OCI-LY3 (cell line): ENCODE data around the gene OR8D4.
"Not testable (repeated sequence)": the region's sequence is repeated elsewhere in the genome, so short reads cannot be mapped to it uniquely, and the experiment has no call there.

Experiments used
- H2AFZ ChIP-seq: fragments of 200-600, 300-600 bp; shearing (Covaris generic); 2 replicates; pipeline ENCODE4 v1.6.0; 2014; ENCODE audit warnings: antibody characterized with exemption, low read depth, low read length
- H3K27ac ChIP-seq: fragments of 200-600, 300-600 bp; sonication (generic); 2 replicates; pipeline ENCODE4 v1.5.1; 2014; ENCODE audit warnings: mild to moderate bottlenecking, low read length, moderate library complexity, mixed read lengths
- H3K27me3 ChIP-seq: fragments of 200-600, 300-600 bp; sonication (generic); 2 replicates; pipeline ENCODE4 v1.6.1; 2014; ENCODE audit warnings: low read depth, low read length, mixed read lengths
- H3K36me3 ChIP-seq: fragments of 200-600, 300-600 bp; sonication (generic); replicated peaks from 2 replicates; pipeline ENCODE3; 2014; ENCODE audit warnings: low read depth, low read length, mixed read lengths
- H3K4me1 ChIP-seq: fragments of 300-600, 200-600 bp; sonication (generic); 2 replicates; pipeline ENCODE4 v1.6.1; 2014; ENCODE audit warnings: low read length, mixed read lengths
- H3K4me2 ChIP-seq: fragments of 200-600, 300-600 bp; sonication (generic); 2 replicates; pipeline ENCODE4 v1.6.1; 2014; ENCODE audit warnings: low read length, mixed read lengths
- H3K4me3 ChIP-seq: fragments of 300-600, 200-600 bp; sonication (generic); 2 replicates; pipeline ENCODE4 v1.5.1; 2014; ENCODE audit warnings: antibody characterized with exemption, mild to moderate bottlenecking, low read length, moderate library complexity
- H3K79me2 ChIP-seq: fragments of 300-600, 200-600 bp; shearing (Covaris generic); 2 replicates; pipeline ENCODE4 v1.6.1; 2014; ENCODE audit warnings: mild to moderate bottlenecking, low read length, mixed read lengths
- H3K9ac ChIP-seq: fragments of 300-600, 200-600 bp; shearing (Covaris generic); 2 replicates; pipeline ENCODE4 v1.6.0; 2014; ENCODE audit warnings: mild to moderate bottlenecking, low read length, moderate library complexity
- H3K9me3 ChIP-seq: fragments of 200-600, 300-600 bp; shearing (Covaris generic); 2 replicates; pipeline ENCODE4 v1.6.1; 2014; ENCODE audit warnings: low read length, mixed read lengths; ENCODE audit not compliant: insufficient read depth
- H4K20me1 ChIP-seq: fragments of 200-600, 300-600 bp; sonication (generic); 2 replicates; pipeline ENCODE4 v1.6.1; 2016; ENCODE audit warnings: low read length, mixed read lengths; ENCODE audit not compliant: insufficient read depth
- CTCF ChIP-seq: fragments of 200-600, 300-600 bp; sonication (generic); IDR thresholded peaks from 2 replicates; pipeline ENCODE4 v1.5.1; 2014; ENCODE audit warnings: antibody characterized with exemption, low read length, low read depth
- EZH2phosphoT487 ChIP-seq: fragments of 200-600 bp; shearing (Covaris generic); IDR thresholded peaks from 2 replicates; pipeline ENCODE4 v1.6.1; 2018; ENCODE audit warnings: antibody characterized with exemption, mixed run types, low read depth

OR8D4 gene

DNA sequence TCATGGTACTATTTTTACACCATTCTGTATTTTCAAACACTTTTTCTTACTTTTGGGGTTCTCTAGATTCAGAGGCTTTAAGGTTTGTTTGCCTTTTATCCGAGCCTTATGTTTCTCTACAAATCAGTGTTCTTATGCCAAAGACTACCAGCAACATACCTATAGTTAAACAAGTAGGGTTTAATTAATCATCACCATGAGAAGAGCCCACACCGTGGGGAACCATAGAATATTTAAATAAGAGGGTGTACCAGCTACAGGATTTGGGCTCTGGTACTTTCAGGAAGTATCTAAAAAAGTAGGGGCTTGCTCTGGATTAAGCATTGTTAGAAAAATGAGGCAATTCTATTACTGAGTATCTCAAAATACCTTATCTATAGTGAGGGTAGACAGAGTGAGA, 42.2 kb upstream of the OR8D4 start:
- no peak overlapping the region for H3K9ac ChIP-seq
- H3K4me2 ChIP-seq, result no peak overlapping the region
- no peak for TF ChIP-seq CTCF
- no peaks in the 10 kb centered on the region for H3K27me3 ChIP-seq
- no peak overlapping the region for H3K27ac ChIP-seq
- no peaks in the 10 kb centered on the region for H4K20me1 ChIP-seq
- no peaks in the 10 kb centered on the region for H3K9me3 ChIP-seq
- no peaks in the 10 kb centered on the region for H3K4me1 ChIP-seq
- no peaks in the 10 kb centered on the region for H3K79me2 ChIP-seq
- no peak overlapping the region for H2AFZ ChIP-seq
- H3K36me3 ChIP-seq, result no peaks in the 10 kb centered on the region
- no peak overlapping the region for H3K4me3 ChIP-seq

DNA sequence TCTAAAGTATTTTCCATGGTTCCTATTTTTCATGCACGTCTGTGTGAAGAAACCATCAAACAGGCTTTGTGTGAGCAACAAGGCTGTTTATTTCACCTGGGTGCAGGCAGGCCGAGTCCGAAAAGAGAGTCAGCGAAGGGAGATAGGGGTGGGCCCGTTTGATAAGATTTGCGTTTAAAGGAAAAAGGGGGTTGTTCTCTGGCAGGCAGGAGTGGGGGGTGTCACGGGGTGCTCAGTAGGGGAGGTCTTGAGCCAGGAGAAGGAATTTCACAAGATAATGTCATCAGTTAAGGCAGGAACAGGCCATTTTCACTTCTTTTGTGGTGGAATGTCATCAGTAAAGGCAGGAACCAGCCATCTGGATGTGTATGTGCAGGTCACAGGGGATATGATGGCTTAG, 36.7 kb upstream of the OR8D4 start:
- not testable (repeated sequence) for H3K9me3 ChIP-seq, H3K79me2 ChIP-seq, H3K27me3 ChIP-seq, H3K9ac ChIP-seq, H3K4me3 ChIP-seq, H3K36me3 ChIP-seq, H3K27ac ChIP-seq, H4K20me1 ChIP-seq, H3K4me2 ChIP-seq, H3K4me1 ChIP-seq, H2AFZ ChIP-seq

DNA sequence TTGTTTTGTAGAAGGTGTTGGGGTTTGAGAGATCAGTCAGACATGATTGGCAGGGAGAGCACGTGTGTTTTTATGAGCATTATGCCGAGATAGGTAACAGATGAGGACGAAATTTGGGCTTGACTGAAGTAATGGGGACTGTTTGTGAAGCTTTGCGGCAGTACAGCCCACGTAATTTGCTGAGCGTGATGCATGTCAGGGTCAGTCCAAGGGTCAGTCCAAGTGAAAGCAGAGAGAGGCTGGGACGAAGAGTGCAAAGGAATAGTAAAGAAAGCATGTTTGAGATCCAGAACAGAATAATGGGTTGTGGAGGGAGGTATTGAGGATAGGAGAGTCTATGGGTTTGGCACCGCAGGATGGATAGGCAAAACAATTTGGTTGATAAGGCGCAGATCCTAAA, 34.2 kb upstream of the OR8D4 start:
- H3K79me2 ChIP-seq, H3K9ac ChIP-seq: not testable (repeated sequence)

DNA sequence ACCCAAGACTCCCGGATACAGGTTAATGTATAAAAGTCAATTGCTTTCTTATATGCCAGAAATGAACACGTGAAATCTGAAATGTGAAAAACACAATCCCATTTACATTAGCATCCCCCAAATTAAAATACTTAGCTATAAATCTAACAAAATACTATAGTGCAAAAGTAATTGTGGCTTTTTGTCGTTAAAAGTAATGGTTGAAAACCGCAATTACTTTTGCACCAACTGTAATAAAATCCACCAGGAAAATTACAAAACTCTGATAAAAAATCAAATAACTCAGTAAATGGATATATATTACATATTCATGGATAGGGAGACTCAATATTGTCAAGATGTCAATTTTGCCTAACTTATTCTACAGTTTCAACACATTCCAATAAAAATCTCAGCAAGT, 21.1 kb upstream of the OR8D4 start:
- no peak overlapping the region for H3K4me2 ChIP-seq
- no peaks in the 10 kb centered on the region for H3K4me1 ChIP-seq
- H3K27ac ChIP-seq, result no peak overlapping the region
- H2AFZ ChIP-seq, result no peak overlapping the region
- no peaks in the 10 kb centered on the region for H4K20me1 ChIP-seq
- H3K79me2 ChIP-seq, result no peaks in the 10 kb centered on the region
- no peaks in the 10 kb centered on the region for H3K36me3 ChIP-seq
- TF ChIP-seq CTCF (no peak), EZH2phosphoT487 (no peak)
- no peaks in the 10 kb centered on the region for H3K9me3 ChIP-seq
- H3K9ac ChIP-seq, result no peak overlapping the region
- no peaks in the 10 kb centered on the region for H3K27me3 ChIP-seq
- H3K4me3 ChIP-seq, result no peak overlapping the region

More for the DNA sequence above, 34.2 kb upstream of the OR8D4 start:
- not testable (repeated sequence) for H3K4me3 ChIP-seq, H3K27ac ChIP-seq, H3K4me1 ChIP-seq, H3K36me3 ChIP-seq, H2AFZ ChIP-seq, H3K9me3 ChIP-seq, H3K4me2 ChIP-seq, H4K20me1 ChIP-seq, H3K27me3 ChIP-seq

DNA sequence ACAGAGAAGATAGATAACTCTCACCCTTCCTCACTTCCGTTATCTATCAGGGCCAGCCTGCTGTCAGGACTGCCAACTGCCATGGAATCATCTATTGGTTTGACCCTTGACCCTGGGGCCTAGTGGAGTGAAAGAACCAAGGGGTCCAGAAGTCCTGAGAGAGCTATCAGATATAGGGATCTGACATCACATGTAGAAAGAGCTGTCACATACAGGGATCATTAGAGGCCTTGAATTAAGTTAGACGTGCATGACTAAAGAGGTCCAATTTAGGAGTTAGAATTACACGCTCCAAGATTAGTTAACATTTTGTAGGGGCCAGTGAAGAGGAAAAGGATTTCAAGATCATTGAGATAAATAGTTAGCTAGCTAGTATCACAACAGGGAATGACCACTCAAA, 16.4 kb upstream of the OR8D4 start, which contains the start of gene TMEM225:
TSS of gene TMEM225 (minus strand) at position 101 of the 400 bp plus-strand sequence. CDS start 245 bp downstream, outside the sequence.
- Histone ChIP-seq H3K27ac (no peak within 1 kb of the TSS), H3K4me3 (no peak within 1 kb of the TSS), H3K79me2 (no peaks in the 10 kb centered on the region), H4K20me1 (no peaks in the 10 kb centered on the region), H2AFZ (no peak within 1 kb of the TSS), H3K27me3 (no peaks in the 10 kb centered on the region), H3K4me2 (no peak within 1 kb of the TSS), H3K9ac (no peak within 1 kb of the TSS), H3K36me3 (no peaks in the 10 kb centered on the region), H3K9me3 (no peaks in the 10 kb centered on the region), H3K4me1 (no peaks in the 10 kb centered on the region)
- TF ChIP-seq CTCF, result no peak
- no peak for TF ChIP-seq EZH2phosphoT487
